Hematopoietic multipotent progenitor cell treated with erythropoietin and hydrocortisone succinate and interleukin-3 and kit ligand, for 8 days (in vitro differentiated cells): ENCODE measurements around the gene SLC8A2.
"Not testable (repeated sequence)": the region's sequence is repeated elsewhere in the genome, so short reads cannot be mapped to it uniquely, and the experiment has no call there.

ENCODE experiments used
- DNase-seq: peaks from one replicate; pipeline ENCODE4 v3.0.0-alpha.2; 2015

Gene SLC8A2

DNA sequence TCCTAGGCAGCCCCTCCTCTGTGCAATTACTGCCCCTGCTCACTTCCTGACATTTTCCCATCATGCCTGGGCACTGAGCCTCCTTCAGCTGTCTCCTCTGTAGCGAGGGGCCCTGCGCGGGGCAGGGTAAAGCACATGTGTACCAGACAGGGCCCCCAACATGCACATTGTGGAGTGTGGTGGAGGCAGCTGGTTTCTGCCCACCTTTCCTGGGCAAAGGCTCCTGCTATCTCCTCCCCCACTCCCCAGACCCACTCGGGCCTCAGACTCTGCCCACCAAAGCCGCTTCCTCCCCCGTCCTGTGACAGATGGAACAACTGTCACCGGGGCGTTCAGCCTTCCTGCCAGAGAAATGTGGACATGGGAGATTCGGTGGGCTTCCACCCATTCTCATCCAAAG, 15.2 kb upstream of the SLC8A2 start:
- DNase-seq: no peak

GRCh38 chr19:47486220-47486619, 14.5 kb upstream of the SLC8A2 start:
- not testable (repeated sequence) for DNase-seq

- DNase-seq: no peak
These were observed 13.5 kb upstream of the SLC8A2 start for GRCh38 chr19:47485210-47485609.

DNA sequence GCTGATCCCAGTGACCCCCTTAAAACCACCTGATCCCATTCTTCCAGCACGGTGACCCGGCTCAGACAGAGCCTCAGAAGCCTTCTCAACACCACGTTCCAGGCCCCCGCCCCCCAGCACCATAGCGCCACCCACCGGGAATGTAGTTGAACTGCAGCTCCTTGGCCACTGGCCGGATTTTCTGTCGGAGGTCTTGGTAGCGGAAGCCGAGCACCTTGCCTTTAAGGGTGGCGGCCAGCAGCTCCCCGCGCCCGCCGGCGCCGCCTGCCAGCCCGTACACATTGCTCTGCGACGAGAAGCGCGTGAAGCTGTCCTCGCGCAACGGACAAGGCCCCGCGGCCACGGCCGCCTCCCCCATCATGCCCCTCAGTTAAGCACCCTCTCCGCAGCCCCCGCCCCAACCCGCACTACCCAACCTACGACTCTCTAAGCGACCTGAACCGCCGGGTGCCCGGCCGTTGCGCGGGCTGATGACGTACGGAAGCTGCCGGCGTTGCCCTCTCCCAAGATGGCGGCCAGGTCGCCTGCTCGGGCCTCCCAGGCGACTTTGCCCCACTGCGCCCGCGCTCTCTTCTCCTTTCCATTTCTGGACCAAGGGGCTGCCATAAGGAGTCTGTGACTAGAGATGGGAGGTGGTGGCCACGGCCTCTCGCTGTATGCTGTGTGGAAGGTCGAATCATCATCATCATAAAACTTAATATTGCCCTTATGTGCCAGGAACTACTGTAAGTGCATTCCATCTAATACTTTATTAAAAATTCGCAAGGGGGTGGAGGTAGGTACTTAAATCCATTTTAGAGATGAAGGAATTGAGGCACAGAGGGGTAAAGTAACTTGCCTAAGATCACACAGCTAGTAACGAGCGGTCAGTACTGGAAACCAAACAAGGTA, 12.4 kb upstream of the SLC8A2 start, which contains the start of gene KPTN:
TSS of gene KPTN (minus strand) at position 420 of the 891 bp plus-strand sequence. CDS start at position 361, 59 bp downstream.
- peak; percentile 90 for DNase-seq

- no peak for DNase-seq
These were observed 11.5 kb upstream of the SLC8A2 start for GRCh38 chr19:47483200-47483599.

DNA sequence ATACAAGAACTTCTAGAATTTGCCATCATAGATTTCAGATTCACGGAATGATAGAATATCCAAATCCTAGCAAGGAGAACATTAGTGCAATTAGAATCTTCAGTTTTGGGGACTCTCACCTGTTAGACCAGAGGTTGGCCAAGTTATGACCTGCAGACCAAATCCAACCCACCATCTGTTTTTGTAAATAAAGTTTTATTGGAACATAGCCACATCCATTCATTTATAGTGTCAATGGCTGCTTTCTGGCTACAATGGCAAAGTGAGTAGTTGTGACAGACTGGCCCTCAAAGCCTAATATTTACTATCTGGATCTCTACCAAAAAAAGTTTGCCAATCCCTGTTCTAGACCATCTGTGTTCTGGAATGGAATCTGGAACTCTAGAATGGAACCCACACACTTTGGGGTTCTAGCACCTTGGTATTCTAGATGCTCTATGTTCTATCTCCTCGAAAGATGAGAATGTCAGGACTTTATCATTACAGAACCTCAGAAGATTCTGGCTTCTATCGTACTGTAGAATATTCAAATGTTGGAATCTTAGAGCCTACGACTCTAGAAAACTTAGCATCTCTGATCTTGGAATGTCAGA, 9.9 kb upstream of the SLC8A2 start:
- no peak for DNase-seq

DNA sequence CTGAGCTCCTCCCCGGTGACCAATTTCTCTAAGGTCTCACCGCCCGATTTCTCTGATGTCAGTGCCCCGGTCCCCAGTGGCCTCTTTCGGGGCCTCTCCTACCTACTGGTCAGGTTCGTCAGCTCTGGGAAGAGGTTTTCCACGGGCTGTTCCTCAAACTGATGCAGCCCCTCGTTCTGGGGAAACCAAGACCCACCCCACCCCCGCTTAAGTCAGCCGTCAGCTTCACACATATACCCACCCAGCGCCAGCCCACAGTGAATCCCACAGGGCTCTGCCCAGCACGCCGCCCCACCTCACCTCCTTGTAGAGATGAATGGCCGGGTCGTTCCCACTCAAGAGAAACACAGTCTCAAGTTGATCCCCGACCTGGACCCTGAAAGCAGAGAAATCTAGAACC, 9.0 kb upstream of the SLC8A2 start:
- DNase-seq: no peak

- no peak for DNase-seq
These were observed 8.2 kb upstream of the SLC8A2 start for GRCh38 chr19:47479701-47480503.

GRCh38 chr19:47476438-47476972, 4.8 kb upstream of the SLC8A2 start:
- DNase-seq: no peak

DNA sequence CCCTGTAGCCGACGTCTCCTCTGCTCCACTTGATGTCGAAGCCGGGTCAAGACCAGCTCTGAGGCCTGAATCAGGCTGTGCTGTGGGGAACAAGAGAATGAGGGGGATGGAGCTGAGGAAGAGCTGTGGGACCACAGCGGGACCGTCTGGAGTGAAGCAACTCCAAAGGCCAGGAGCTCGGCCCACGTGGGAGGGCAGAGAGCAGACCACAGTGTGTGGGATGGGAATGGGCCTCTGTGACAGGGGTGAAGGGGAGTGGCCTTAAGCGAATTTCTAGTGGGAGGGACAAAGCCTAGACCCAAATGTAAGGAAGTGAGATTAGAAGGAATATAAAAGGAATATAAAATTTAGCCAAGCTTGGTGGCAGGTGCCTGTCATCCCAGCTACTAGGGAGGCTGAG, 3.8 kb upstream of the SLC8A2 start:
- no peak for DNase-seq

DNA sequence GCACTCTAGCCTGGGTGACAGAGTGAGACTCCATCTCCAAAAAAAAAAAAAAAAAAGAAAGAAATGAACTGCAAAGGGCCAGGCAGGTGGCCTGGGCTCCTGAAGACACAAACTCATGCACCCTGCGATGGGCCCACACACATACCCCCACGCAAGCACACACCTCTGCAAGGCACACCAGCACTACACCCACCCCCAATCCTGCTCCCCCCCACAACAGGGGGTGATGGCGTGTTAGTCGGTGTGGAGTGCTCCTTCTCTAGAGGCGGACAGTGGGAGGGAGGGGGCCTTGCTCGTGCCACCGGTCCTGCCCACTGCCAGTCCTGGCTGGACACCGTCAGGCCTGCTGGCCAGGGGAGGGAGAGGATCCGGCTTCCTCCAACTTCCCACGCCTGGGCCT, 1.6 kb upstream of the SLC8A2 start:
- DNase-seq: no peak

DNA sequence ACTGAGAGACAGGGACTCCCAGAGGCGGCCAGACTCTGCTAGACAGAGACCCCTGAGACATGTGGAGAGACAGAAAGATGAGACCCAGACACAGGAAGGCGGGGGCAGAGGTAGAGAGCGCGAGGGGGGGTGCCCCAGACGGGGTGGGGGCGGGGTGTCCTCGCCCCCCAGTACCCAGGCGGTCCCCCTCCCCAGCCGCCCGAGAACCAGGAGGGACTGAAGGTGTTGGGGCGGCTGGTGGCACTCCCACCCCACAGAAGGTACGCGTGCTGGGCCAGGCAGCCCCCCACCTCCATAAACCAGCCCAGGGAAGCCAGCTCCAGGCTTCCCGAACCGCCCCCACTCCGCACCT, 336 bp downstream of the SLC8A2 start:
- DNase-seq: no peak

DNA sequence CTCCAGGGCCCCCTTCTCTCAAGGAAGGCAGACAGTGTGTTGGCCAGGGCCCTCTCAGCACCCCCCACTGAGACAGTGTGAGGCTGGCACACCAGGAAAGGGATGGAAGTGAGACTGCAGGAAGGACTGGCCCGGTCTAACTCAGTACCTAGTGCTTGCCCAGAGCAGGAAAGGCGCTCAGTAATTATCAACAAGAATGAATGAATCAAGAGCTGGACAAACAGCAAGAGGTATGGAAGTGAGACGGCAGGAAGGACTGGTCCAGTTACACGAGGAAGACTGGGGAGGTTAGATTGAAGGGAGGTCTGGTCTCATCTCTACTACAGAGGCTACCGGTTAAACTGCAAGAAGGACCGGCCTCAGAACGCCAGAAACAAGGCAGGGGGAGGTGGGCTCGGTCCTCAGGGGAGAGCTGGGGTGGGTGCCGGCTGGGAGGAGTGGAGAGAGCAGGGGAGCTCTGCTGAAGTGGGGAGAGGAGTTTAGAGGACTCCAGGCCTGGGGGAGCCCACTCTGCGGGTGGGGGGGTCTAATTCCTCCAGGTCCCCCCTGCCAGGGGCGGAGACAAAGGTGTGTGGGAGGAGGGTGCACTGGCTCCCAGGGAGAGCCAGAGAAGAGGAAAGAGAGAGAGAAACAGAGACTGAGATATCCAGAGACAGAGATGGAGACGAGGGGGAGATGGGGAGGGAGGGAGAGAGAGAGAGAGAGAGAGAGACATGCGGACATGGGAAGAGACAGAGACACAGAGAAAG, 1.1 kb downstream of the SLC8A2 start:
- no peak for DNase-seq

- DNase-seq: no peak
These were observed 2.0 kb downstream of the SLC8A2 start for GRCh38 chr19:47469719-47470118.

DNA sequence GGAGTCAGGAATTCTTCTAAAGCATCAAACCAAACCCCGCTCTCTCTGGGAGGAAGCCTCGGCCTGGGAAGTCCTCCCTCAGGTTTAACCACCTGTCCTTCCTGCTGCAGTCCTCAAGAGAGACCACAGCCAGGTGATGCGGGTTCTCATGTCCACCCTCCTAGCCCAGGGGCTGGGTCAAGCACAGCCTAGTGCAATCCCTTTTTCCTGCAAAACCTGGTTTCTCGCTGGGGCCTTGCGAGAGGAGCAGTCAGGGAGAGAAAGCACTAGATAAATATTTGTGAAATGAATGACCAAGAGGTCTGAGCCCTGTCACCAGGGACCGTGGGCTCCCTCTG, 2.4 kb downstream of the SLC8A2 start:
- DNase-seq: no peak

GRCh38 chr19:47467914-47468313, 3.8 kb downstream of the SLC8A2 start:
- DNase-seq: no peak

DNA sequence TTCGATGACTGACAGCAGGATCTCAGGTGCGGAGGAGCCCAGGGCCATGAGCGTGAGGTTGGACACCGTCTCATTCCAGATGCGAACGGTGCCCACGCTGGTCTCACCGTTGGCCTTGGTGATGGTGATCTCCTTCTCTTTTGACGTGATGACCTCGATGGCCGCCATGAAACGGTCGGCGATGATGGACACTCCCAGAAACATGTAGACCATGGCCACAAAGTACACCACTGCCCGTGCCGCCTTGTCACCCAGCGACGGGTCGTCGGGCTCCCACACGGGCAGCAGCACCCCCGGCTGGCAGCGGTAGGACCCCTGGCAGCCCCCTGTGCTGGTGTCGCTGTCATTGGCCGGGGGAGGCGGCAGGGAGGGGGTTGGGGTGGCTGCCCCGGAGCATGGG, 5.7 kb downstream of the SLC8A2 start:
- DNase-seq: no peak

DNA sequence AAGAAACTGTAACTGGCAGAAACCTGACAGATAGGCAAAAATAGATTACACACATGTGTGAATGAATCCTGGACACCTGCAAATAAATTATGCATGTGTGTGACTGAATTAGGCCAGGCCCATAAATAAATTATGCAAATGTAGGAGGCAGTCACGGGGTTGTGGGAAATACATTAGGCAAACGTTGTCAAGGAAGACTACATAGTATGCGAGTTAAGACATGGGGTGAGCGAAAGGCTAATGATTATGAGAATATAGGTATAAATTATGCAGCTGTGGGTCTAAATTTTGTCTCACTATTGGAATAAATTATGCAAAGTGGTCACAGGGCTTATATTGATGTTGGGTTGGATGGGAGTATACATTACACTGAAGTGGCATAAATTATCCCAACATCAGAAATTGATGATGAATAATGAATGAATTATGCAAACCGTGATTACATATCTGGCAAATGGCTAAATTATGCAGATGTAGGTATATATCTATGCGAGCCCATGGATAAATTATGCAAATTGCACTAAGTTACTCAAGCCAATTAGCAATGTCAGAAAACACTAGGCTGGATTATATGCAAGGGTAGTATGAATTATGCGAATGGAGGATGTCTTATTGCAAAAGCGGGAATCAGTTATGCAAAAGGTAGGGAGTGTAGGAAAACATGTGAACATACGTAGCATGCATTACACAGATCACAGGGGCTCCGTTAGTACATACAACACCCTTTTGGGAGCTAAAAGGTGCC, 6.8 kb downstream of the SLC8A2 start:
- DNase-seq: no peak

GRCh38 chr19:47461876-47462275, 9.8 kb downstream of the SLC8A2 start:
- DNase-seq: no peak

- DNase-seq: no peak
These were observed 12.2 kb downstream of the SLC8A2 start for GRCh38 chr19:47459477-47459876.

DNA sequence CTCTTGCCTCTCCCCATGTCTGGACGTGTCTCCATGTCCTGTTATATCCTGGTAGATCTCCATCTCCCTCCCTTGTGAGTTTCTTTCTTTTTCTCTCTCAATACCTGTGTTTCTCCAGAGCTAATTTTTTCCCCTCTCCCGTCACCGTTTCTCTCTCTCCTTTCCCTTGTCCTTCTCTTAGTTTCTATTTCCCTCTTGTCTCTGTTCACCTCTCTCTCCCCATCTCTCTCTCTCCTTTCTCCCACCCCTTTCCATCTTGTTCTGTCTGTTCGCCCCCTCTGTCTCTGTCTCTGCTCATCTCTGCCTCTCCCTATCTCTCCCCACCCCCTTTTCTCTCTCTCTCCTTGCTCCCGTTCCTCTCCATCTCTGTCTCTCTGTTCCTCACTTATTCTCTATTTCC, 13.0 kb downstream of the SLC8A2 start:
- DNase-seq: no peak
